Measurements from ENCODE around the gene ST3GAL4.
"Not testable (repeated sequence)": the region's sequence is repeated elsewhere in the genome, so short reads cannot be mapped to it uniquely, and the experiment has no call there.

Gene ST3GAL4

DNA sequence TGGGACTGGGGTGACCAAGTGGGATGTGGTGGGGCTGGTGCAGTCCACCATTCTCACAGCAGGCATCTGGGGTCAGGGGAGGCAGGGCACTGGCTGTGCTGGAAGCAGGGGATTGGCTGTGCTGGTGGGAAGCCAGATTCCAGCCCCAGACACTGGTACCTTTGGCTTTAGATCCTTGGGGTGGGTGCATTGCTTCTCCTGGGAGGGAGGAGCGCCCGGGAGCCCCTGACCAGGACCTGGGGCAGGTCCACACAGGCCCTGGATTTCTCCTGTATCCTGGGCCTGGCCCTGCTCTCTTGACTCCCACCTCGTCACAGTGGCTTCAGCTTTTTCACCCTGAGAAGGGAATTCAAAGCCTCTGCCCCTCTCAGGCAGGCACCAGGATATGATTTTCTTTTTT lies 38.5 kb downstream of the ST3GAL4 start:
- H3K4me3 ChIP-seq (ENCODE audit: low read depth, low read length), result no peak overlapping the region
- TF ChIP-seq, protein P1, sequence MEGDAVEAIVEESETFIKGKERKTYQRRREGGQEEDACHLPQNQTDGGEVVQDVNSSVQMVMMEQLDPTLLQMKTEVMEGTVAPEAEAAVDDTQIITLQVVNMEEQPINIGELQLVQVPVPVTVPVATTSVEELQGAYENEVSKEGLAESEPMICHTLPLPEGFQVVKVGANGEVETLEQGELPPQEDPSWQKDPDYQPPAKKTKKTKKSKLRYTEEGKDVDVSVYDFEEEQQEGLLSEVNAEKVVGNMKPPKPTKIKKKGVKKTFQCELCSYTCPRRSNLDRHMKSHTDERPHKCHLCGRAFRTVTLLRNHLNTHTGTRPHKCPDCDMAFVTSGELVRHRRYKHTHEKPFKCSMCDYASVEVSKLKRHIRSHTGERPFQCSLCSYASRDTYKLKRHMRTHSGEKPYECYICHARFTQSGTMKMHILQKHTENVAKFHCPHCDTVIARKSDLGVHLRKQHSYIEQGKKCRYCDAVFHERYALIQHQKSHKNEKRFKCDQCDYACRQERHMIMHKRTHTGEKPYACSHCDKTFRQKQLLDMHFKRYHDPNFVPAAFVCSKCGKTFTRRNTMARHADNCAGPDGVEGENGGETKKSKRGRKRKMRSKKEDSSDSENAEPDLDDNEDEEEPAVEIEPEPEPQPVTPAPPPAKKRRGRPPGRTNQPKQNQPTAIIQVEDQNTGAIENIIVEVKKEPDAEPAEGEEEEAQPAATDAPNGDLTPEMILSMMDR (conservative IDR thresholded peaks at IDR 0.05; ENCODE audit: low read depth, low read length), result no peak
- DNase-seq (ENCODE audit: low read depth), result no peak

DNA sequence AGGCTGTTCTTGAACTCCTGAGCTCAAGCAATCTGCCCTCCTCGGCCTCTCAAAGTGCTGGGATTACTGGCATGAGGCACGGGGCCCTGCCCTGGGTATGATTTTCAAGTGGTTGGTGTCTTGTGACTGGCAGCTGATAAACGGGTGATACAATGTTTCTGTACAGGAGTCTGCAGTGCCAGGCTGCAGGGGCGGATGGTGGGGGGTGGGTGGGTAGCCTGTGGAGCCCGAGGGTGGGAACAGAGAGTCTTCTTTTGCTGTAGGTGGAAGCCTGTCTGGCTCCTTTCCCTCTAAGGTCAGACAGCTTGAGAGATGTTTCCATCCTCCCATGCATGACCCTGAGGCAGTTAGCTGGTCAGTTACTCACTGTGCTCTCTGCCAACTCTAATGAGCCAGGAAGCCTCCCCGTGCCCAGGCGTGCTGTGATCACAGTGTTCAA lies 39.2 kb downstream of the ST3GAL4 start:
- H3K4me3 ChIP-seq (ENCODE audit: low read depth, low read length); DNase-seq (ENCODE audit: low read depth): not testable (repeated sequence)

GRCh38 chr11:126395784-126396183 lies 40.3 kb downstream of the ST3GAL4 start:
- DNase-seq (ENCODE audit: low read depth); H3K4me3 ChIP-seq (ENCODE audit: low read depth, low read length): not testable (repeated sequence)

DNA sequence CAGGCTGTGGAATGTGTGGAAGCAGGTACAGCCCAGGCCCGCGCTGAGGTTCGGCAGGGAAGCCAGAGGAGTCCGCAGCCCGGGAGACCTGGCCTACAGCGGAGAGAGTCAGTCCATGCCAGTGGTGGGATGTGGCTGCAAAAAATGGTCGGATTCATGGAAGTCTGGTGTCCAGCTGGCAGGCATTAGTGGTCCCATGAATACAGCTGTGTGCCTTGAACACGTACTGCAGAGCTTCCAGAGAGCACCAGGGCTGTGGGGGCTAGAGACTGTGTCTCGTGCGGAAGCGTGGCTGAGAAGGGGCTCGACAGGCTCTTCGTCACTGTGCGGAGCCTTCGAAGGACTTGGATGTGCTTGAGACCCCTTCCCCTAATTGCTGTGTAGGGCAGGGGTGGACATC lies 40.8 kb downstream of the ST3GAL4 start:
- DNase-seq (ENCODE audit: low read depth); H3K4me3 ChIP-seq (ENCODE audit: low read depth, low read length): not testable (repeated sequence)

DNA sequence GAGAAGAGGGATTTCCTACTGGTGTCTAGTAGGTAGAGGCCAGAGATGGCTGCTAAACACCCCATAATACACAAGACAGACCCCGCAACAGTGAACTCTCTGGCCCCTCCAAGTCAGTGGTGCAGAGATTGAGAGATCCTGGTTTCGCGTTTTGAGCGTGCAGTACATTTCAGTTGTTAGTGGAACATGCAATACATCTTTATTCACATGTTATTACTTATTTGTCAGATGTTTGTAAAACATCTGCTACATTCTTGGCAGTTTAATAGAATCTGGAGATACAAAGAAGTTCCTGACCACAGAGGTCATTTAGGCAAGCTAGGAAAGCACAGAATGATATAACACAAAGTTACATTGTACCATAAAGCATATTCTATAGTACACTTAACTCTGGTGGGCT lies 41.5 kb downstream of the ST3GAL4 start:
- no peak overlapping the region for H3K4me3 ChIP-seq (ENCODE audit: low read depth, low read length)
- TF ChIP-seq, protein P1 (conservative IDR thresholded peaks at IDR 0.05; ENCODE audit: low read depth, low read length), result no peak
- DNase-seq (ENCODE audit: low read depth), result no peak

DNA sequence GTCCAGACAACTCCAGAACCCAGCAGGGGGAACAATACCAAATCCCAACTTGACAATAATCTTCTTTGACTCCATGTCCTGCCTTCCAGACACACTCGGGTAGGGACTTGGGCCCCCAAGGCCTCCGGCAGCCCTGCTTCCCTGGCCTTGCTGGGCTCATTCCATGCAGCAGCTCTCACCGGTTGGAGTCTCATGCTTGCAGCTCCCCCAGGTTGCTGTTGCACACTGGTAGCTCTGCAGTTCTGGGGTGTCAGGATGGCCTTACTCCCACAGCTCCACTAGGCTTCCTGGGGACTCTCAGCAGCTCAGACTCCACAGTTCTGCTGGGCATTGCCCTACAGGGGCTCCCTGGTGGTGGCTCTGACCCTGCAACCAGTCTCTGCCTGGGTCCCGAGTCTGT lies 42.8 kb downstream of the ST3GAL4 start:
- H3K4me3 ChIP-seq (ENCODE audit: low read depth, low read length), result no peak overlapping the region
- TF ChIP-seq, protein P1 (conservative IDR thresholded peaks at IDR 0.05; ENCODE audit: low read depth, low read length), result no peak
- DNase-seq (ENCODE audit: low read depth), result no peak

GRCh38 chr11:126398721-126399120 lies 43.2 kb downstream of the ST3GAL4 start:
- no peak overlapping the region for H3K4me3 ChIP-seq (ENCODE audit: low read depth, low read length)
- no peak for DNase-seq (ENCODE audit: low read depth)
- TF ChIP-seq, protein P1 (conservative IDR thresholded peaks at IDR 0.05; ENCODE audit: low read depth, low read length), result no peak

GRCh38 chr11:126400019-126400418 lies 44.5 kb downstream of the ST3GAL4 start:
- TF ChIP-seq, protein P1 (conservative IDR thresholded peaks at IDR 0.05; ENCODE audit: low read depth, low read length), result no peak
- no peak overlapping the region for H3K4me3 ChIP-seq (ENCODE audit: low read depth, low read length)
- no peak for DNase-seq (ENCODE audit: low read depth)

- H3K4me3 ChIP-seq (ENCODE audit: low read depth, low read length), result no peak overlapping the region
- TF ChIP-seq, protein P1 (conservative IDR thresholded peaks at IDR 0.05; ENCODE audit: low read depth, low read length), result no peak
- no peak for DNase-seq (ENCODE audit: low read depth)
Observed at GRCh38 chr11:126400479-126400878, 45.0 kb downstream of the ST3GAL4 start.
